OCI-LY7 (cell line): ENCODE measurements around the gene ANP32A.

ENCODE experiments used
- CTCF ChIP-seq: fragments of 200-600 bp; sonication (generic); conservative IDR thresholded peaks from 2 replicates; pipeline ENCODE4 v1.5.1; 2014; ENCODE audit warnings: mild to moderate bottlenecking, antibody characterized with exemption, low read length, moderate library complexity, mixed read lengths
- EZH2phosphoT487 ChIP-seq: fragments of 200-600 bp; sonication (generic); IDR thresholded peaks from 2 replicates; pipeline ENCODE4 v1.6.1; 2018; ENCODE audit warnings: low read depth, borderline replicate concordance, mild to moderate bottlenecking, mixed run types, antibody characterized with exemption, low read length, moderate library complexity, mixed read lengths

GRCh38 chr15:68823561-68823960, 2.9 kb upstream of the ANP32A start:
- TF ChIP-seq CTCF (no peak), EZH2phosphoT487 (no peak)
